Immature natural killer cell (primary cell): ENCODE results near the gene C3orf52. TPM values are rescaled to one million over a fixed set of nuclear protein-coding genes. Genes with fewer than 3 reads are reported as not detected.

Experiments
- DNase-seq, 3 donors: peaks; one replicate each; pipeline ENCODE4 v3.0.0; 2022; ENCODE audit warnings: mixed read lengths in 1 of 3
- H3K27ac Mint-ChIP-seq, 6 donors: one replicate each; pipeline ENCODE4 v1.8.0; 2020; ENCODE audit warnings: mixed read lengths in 6 of 6, mild to moderate bottlenecking in 5 of 6, inconsistent platforms in 4 of 6, moderate library complexity in 3 of 6
- H3K27me3 Mint-ChIP-seq, 3 donors: one replicate each; pipeline ENCODE4 v1.8.0; 2020 to 2021; ENCODE audit warnings: low read depth in 3 of 3, mild to moderate bottlenecking in 3 of 3, mixed read lengths in 3 of 3, moderate library complexity in 3 of 3, inconsistent platforms in 1 of 3
- H3K36me3 Mint-ChIP-seq, 3 donors: one replicate each; pipeline ENCODE4 v1.8.0; 2020; ENCODE audit warnings: mixed read lengths in 3 of 3, inconsistent platforms in 2 of 3, mild to moderate bottlenecking in 2 of 3
- H3K4me1 Mint-ChIP-seq, 2 donors: one replicate each; pipeline ENCODE4 v1.8.0; 2020; ENCODE audit warnings: inconsistent platforms in 2 of 2, mild to moderate bottlenecking in 2 of 2, mixed read lengths in 2 of 2, moderate library complexity in 1 of 2
- H3K4me3 Mint-ChIP-seq, 5 donors: one replicate each; pipeline ENCODE4 v1.8.0; 2020; ENCODE audit warnings: mild to moderate bottlenecking in 5 of 5, mixed read lengths in 5 of 5, inconsistent platforms in 3 of 5, moderate library complexity in 3 of 5
- H3K9me3 Mint-ChIP-seq, 6 donors: one replicate each; pipeline ENCODE4 v1.8.0; 2020; ENCODE audit warnings: mild to moderate bottlenecking in 6 of 6, mixed read lengths in 6 of 6, inconsistent platforms in 4 of 6, moderate library complexity in 3 of 6
- polyA plus RNA-seq, 3 donors: library from polyadenylated mRNA; unstranded; fragments of 300-500 nt; fragmentation: Illumina TruSeq; gene quantifications; one replicate each; pipeline ENCODE4 v1.2.3, GENCODE V29; 2021

The C3orf52 gene
- polyA plus RNA-seq, 3 donors from 2014 or later: 0.29 TPM; not detected in 2

DNA sequence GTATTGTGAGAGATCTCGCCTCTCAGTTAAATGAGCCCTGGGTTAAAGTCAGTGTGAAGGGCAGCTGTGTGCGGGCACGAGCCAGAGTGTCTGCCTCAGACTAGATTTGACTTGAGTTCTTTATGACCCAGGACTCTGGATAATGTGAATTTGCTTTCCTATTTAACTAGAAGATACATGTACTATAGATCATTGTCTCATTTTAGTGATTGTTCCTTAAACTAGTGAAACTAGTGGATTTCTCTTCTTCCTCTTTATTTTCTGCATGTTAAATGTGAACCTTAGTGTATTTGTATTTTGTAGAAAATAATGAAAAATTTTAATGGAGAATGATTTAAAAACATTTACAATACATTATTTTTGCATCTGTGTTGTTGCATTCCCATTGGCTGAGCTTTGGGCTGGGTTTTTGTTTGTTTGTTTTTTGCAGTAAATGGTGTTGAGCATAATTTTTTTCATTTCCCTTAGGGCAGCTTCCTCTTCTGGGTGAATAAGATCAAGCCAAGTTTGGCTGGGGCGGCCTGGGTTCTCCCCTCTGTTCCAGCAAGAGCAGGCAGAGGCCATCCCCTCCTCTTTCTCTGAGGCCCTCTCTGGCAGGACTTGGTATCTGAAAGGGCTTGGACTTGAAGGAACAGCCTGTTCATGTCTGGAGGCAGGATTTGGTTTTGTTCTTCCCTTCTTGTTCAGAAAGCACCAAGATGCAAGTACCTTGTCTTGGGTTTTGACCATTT, 31.8 kb downstream of the C3orf52 start:
- no peak overlapping the region for H3K4me3 Mint-ChIP-seq
- peaks cover 0 to 5% (median 2%) of the 10 kb centered on the region in 3 donors for H3K27me3 Mint-ChIP-seq
- peak overlapping the region in 1 of 6 donors; percentile 20 for H3K27ac Mint-ChIP-seq
- H3K9me3 Mint-ChIP-seq: no peaks in the 10 kb centered on the region
- H3K4me1 Mint-ChIP-seq: peaks cover 24 to 30% of the 10 kb centered on the region in 2 donors
- no peaks in the 10 kb centered on the region for H3K36me3 Mint-ChIP-seq
- DNase-seq: no peak

DNA sequence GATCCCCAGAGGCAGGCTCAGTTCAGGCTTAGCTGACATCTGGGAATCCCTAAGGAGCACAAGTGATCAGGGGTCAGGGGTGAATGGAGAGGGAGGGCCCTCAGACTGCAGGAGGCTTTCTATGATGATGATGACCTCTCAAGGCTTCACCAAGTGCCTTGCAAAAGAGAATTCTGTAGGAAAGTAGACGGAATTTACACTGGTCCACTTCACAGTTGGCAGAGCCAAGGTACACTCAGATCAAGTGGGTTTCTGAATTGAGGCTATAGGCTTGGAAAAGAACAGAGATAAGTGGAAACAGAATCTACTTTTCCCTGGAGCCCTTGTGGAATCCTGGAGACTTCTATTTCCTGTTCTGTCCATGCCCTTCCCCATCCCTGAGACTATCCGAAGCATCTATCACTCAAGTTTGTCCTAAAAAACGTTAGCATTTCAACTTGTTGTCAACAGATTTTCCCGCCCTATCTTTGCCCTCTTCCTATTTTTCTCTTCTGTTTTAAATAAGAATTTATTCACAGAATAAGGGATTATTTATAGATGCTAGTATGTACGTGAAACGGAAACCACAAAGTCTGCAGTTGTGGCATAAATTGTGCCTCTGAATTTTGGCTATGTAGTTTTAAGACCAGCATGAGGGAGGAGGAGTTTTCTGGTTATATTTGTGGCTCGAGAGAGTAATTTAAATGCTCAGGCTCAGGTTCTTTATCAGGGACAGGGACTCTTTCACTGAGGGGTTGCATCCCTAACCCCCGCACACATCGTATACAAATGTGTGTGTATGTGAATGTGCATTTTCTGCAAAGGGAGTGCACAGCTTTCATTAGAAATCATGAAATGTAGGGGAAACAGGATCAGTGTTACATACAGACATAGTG, 34.0 kb downstream of the C3orf52 start:
- H3K27me3 Mint-ChIP-seq: peaks cover 0 to 5% (median 2%) of the 10 kb centered on the region in 3 donors
- H3K36me3 Mint-ChIP-seq: no peaks in the 10 kb centered on the region
- no peak for DNase-seq
- H3K4me1 Mint-ChIP-seq: peaks cover 24 to 30% of the 10 kb centered on the region in 2 donors
- H3K4me3 Mint-ChIP-seq: peak overlapping the region in 2 of 5 donors; percentile 2 to 28
- H3K9me3 Mint-ChIP-seq: no peaks in the 10 kb centered on the region
- H3K27ac Mint-ChIP-seq: peak overlapping the region in 3 of 6 donors; percentile 10 to 67 (median 49)

DNA sequence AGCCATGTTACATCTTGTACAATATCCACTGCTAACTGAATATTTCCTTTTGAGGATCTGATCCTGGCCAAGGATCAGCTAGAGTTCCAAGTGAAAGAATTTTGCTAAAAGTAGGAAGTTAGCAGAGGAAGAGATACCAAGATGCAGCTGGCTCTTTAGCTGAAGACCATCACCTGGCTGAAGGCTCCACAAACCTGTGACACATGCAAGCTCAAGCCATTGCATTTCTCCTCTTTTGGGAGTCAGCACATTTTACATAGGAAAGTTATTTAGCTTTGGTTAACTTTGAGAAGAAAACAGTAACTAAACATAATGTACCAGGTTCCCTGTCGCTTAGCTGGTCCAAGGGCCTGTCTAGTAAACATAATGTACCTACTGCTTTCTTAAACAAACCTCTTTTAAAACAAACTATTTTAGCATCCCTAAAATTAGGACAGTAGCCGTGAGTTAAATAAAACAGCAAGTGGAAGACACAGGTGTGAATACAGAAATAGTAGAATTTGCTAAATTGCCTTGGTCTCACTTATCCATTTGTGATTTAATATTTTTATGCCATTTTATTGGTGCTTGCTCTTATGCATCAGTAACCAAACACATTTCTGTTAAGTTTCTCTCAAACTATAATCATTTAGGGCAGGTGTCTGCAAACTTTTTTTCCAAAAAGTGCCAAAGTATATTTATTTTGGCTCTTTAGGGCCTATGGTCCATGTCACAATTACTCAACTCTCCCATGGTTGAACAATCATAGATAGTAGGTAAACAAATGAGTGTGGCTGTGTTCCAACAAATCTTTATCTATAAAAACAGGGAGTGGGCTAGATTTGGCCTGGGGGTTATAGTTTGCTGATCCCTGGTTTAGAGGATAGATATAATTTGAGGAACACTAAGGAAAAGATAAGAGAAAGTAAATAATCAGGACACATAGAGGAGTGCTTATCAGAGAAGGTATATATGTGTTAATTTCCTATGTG, 35.7 kb downstream of the C3orf52 start:
- Mint-ChIP-seq H3K27me3 (peaks cover 0 to 2% (median 0%) of the 10 kb centered on the region in 3 donors), H3K27ac (no peak overlapping the region), H3K36me3 (no peaks in the 10 kb centered on the region), H3K4me3 (no peak overlapping the region), H3K9me3 (no peaks in the 10 kb centered on the region), H3K4me1 (peaks cover 21 to 26% of the 10 kb centered on the region in 2 donors)
- no peak for DNase-seq

DNA sequence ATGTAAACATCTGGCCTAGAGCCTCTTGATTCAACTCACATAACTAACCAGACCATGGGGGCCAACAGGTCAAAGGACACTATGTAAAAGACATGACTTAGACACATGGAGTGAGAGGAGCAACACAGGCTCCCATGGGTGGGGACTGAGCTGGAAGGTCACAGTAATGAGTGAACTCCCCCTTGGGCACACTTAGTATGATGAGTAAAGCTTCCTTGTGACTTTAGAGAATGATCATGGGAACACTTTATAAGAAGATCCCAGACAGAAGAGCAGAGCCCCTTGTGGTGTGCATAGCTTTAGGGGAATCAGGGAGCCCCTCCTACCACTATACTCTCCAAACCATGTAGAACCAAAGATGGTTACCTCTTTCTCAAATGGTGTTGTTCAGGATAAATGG, 36.7 kb downstream of the C3orf52 start:
- Mint-ChIP-seq H3K4me1 (peaks cover 25 to 35% of the 10 kb centered on the region in 2 donors), H3K4me3 (no peak overlapping the region), H3K36me3 (no peaks in the 10 kb centered on the region)

DNA sequence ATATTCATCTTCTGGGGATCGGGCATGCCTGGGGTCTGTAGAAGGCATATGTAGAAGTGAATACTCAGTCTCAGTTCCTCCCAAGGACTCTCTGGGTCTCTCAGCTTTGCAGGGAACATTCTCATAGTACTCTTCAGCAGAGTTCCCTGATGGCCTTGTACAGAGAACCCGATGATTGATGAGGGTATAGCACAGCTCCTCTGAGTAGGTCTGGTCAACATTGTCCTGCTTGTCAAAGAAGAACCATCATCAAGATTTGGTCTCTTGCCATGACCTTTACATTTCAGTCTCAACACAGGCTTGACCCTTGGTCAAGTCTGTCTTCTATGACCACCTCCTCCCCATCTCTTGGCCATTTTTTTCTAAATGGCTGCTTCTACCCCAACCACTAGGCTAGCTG, 37.4 kb downstream of the C3orf52 start:
- Mint-ChIP-seq H3K27me3 (no peaks in the 10 kb centered on the region), H3K4me3 (no peak overlapping the region), H3K36me3 (no peaks in the 10 kb centered on the region), H3K27ac (no peak overlapping the region), H3K9me3 (no peaks in the 10 kb centered on the region), H3K4me1 (peaks cover 27 to 39% of the 10 kb centered on the region in 2 donors)
- no peak for DNase-seq

More for the DNA sequence above, 36.7 kb downstream of the C3orf52 start:
- H3K27me3 Mint-ChIP-seq: no peaks in the 10 kb centered on the region
- DNase-seq: no peak
- no peak overlapping the region for H3K27ac Mint-ChIP-seq
- H3K9me3 Mint-ChIP-seq: no peaks in the 10 kb centered on the region

DNA sequence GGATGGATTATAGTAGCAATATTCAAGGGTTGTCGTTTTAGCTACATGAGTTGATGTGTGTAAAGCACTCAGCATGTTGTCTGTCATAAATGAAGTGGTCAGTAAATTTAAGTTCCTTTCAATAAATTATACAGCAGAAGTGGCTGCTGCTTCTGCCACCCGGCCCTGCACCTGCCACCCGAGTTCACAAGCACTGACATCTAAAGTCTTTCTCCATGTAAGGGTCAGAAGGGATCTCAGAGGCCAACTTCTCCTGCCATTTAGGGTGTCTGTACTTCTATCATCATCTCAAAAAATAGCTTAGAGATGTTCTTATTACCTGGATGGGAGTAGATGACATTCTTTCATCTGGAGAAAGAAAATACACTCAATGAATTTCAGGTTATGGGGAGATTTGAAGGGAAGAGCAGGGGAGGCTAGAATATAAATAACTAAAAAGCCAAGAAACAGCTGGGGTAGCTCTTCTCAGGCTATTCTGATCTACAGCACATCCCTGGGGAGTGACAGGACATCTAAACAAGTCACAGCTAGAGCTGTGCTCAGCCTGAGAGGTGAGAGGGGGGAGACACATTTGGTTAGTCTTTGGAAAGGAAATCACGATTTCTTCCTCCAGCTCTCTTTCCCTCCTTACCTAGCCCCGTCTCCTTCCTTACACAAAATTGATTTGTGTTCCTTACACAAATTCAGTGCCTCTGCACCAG, 38.9 kb downstream of the C3orf52 start:
- no peak overlapping the region for H3K4me3 Mint-ChIP-seq
- no peak for DNase-seq
- H3K9me3 Mint-ChIP-seq: no peaks in the 10 kb centered on the region
- no peak overlapping the region for H3K27ac Mint-ChIP-seq
- H3K4me1 Mint-ChIP-seq: peaks cover 25 to 33% of the 10 kb centered on the region in 2 donors
- H3K36me3 Mint-ChIP-seq: no peaks in the 10 kb centered on the region
- no peaks in the 10 kb centered on the region for H3K27me3 Mint-ChIP-seq

DNA sequence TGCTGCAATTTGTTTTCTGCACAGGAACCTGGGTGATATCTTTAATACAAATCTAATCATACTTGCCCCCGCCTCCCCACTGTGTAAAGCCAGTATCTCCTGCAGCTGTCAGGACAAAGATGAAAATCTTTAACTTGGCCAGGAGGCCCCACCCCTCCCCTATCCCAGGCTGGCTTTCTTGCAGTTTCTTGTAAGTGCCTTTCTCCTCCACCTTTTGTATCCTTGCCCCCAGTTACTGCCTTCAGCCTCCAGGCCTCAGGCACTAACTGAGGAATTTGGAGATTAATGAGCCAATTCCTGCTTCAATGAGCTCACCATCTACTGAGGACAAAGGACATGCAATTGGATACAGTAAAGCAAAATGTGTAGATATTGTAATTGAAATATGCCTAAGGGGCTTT, 40.3 kb downstream of the C3orf52 start:
- H3K27me3 Mint-ChIP-seq: peaks cover 0 to 2% (median 0%) of the 10 kb centered on the region in 3 donors
- H3K4me1 Mint-ChIP-seq: peaks cover 18 to 24% of the 10 kb centered on the region in 2 donors
- DNase-seq: no peak
- no peaks in the 10 kb centered on the region for H3K9me3 Mint-ChIP-seq
- peak overlapping the region in 2 of 6 donors; percentile 15 to 32 for H3K27ac Mint-ChIP-seq
- peak overlapping the region in 4 of 5 donors; percentile 12 to 58 (median 48) for H3K4me3 Mint-ChIP-seq
- no peaks in the 10 kb centered on the region for H3K36me3 Mint-ChIP-seq

DNA sequence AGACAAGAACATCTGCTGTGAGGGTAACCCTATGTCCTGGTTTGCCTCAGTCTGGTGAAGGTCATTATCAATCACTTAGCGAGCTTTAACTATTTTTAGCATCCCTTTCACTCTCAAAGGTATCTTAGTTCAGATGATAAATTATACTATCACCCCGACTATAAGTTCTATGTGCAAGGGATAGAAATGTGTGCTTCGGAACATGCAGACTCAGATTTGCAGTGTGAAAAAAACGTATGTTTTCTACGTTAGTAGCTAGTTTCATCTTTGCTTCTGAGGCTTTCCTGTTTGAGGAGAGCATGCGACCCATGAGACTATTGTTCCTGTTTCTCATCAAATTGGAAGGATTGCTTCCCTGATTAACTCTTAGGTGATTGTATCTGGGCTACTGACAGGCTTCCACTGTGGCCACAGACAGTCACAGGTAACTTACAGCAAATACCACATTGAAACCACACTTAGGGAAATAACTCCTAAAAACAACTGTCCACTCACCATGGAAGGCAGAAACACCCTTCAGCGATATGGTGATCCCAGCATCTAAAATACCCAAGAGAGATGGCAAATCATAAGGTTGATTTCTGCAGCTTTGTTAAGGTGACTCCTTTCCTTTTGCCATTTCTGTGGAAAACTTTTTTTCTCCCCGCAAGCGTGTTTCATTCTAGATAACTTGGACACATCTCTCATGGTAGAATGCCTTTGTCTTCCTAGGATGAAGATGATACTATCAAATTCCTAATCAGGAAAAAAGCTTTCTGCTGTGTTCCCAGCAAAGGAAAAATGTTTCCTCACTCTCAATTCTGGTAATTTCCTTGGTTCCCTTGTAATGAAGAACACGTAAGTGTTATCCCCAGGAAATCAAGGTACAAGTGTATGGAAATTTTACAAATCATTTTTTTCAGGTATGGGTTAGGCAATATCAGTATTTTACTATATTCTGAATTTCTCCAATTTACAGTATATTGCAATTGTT, 41.6 kb downstream of the C3orf52 start:
- no peaks in the 10 kb centered on the region for H3K9me3 Mint-ChIP-seq
- H3K4me1 Mint-ChIP-seq: peaks cover 18 to 26% of the 10 kb centered on the region in 2 donors
- H3K27me3 Mint-ChIP-seq: peaks cover 0 to 2% (median 0%) of the 10 kb centered on the region in 3 donors
- no peaks in the 10 kb centered on the region for H3K36me3 Mint-ChIP-seq
- H3K4me3 Mint-ChIP-seq: peak overlapping the region; percentile 12 to 58 (median 44)
- H3K27ac Mint-ChIP-seq: peak overlapping the region in 4 of 6 donors; percentile 25 to 59 (median 28)
- DNase-seq: no peak

DNA sequence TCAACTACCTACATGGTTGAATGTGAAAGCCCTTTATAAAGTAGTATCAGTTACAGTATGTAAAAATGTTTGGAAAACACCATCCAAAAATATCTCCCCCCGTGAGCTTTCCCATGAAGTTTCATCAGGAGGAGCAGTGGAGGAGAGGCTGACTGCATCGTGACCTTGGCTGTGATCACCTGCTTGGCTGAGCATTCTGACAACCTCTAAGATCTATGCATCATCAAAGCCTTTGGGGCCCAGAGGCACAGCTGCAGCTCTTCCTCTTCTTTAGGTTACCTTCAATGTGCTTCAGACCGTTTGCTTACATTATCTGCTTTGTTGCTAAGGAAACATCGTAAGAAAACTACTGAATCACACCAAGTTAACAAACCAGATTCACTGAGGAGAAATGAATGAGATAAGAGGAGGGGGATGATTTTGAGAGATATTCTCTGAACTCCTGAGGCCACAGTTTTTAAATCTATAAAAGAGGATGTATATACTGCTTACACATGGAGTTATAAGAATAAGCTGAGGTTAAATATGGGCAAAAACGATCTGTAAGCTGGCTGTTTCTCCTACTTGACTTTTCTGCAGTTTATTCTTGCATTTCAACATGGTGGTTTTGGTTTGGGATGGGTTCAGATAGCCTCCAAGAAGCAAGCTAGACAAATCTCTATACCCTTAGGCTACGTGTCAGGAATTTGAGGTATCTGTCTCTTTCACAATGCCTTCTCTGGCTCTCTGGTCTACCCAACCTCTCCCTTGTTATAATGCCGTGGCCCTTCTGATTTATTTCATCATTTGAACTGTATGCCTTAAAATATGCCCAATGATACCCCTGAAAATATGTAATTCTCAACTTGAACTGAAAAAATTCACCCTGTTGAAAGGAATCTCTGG, 42.9 kb downstream of the C3orf52 start:
- Mint-ChIP-seq H3K27ac (peak overlapping the region in 1 of 6 donors; percentile 17), H3K27me3 (peaks cover 0 to 2% (median 0%) of the 10 kb centered on the region in 3 donors), H3K36me3 (no peaks in the 10 kb centered on the region), H3K9me3 (no peaks in the 10 kb centered on the region), H3K4me1 (peaks cover 29 to 36% of the 10 kb centered on the region in 2 donors), H3K4me3 (no peak overlapping the region)
- DNase-seq: no peak

DNA sequence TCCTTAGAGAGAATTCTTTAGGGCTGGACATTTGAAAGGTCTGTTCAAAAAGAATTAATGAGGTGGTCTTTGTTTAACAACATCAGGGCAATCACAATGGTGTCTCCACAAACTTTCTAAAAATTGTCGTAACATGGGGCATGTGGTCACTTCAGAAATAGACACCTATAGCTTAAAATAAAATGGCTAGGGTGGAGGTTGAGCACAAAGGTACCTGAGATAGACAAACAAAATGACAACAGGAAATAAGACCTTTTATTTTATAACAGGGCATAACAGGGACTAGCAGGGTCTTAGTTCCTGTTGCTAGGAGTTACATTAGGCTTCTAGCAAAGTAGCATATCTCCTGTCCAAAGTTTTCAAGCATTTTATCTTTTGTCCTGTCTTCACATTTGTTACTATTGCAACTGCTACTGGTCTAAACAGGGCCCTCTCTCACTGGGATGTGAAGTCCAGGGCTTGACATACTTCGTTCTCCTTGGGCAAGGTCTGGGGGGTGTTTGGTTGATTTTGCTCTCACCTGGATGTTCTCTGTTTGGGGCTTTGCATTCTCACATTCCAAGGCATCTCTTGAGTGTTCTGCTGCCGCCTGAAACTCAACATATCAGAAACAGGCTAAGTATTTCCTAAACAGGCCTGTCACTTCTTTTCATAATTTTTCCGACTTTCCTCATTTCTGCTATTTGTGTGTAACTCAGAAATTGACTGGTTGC, 43.9 kb downstream of the C3orf52 start:
- Mint-ChIP-seq H3K27ac (peak overlapping the region in 1 of 6 donors; percentile 2), H3K4me3 (no peak overlapping the region), H3K4me1 (peaks cover 32 to 36% of the 10 kb centered on the region in 2 donors), H3K9me3 (no peaks in the 10 kb centered on the region), H3K36me3 (no peaks in the 10 kb centered on the region), H3K27me3 (peaks cover 0 to 2% (median 1%) of the 10 kb centered on the region in 3 donors)
- DNase-seq: no peak

DNA sequence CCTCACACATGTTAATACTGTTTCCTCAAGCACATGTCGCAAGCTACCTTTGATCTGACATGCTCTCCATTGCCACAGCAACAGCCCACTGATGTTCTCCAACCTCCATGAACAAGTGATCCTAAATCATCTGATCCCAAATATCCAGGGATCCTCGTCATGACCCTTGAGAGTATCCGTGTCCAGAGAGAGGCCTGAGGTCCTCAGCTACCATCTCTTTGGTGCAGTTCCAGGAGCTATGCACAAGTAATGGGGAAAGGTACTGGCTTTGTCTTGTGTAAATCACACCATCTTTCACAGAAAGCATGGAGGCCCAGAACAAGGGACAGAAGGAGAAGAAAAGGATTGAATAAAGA, 44.4 kb downstream of the C3orf52 start:
- peaks cover 32 to 36% of the 10 kb centered on the region in 2 donors for H3K4me1 Mint-ChIP-seq
- no peak for DNase-seq
- peak overlapping the region in 1 of 6 donors; percentile 2 for H3K27ac Mint-ChIP-seq
- no peaks in the 10 kb centered on the region for H3K36me3 Mint-ChIP-seq
- no peak overlapping the region for H3K4me3 Mint-ChIP-seq
- peaks cover 0 to 2% (median 1%) of the 10 kb centered on the region in 3 donors for H3K27me3 Mint-ChIP-seq
- no peaks in the 10 kb centered on the region for H3K9me3 Mint-ChIP-seq
